Calu3 (cell line): ENCODE results near the gene VAC14. TPM values are rescaled to one million over a fixed set of nuclear protein-coding genes. Genes with fewer than 3 reads are reported as not detected.
A peak's percentile ranks its signal among the peaks of the same experiment; 100 is the strongest.
"Not testable (repeated sequence)": the region's sequence is repeated elsewhere in the genome, so short reads cannot be mapped to it uniquely, and the experiment has no call there.

Experiments used
- BruUV-seq: library from RNA; stranded (reverse); fragments of 400-500 nt; replicated peaks from 2 replicates; lab custom pipeline; 2021; lab: Mats Ljungman, UMichigan
- CTCF ChIA-PET: fragments of 300-600 bp; sonication (Branson Sonifier 250); formaldehyde crosslinking; loops from one replicate; lab custom pipeline; 2022; ENCODE audit warnings: antibody characterized with exemption; lab: Charles Lee
- DNase-seq: peaks from one replicate; pipeline ENCODE4 v3.0.0; 2022
- H3K27ac Mint-ChIP-seq: one replicate; pipeline ENCODE4 v1.8.0; 2022; ENCODE audit warnings: mixed read lengths; ENCODE audit not compliant: unreplicated experiment
- H3K27me3 Mint-ChIP-seq: one replicate; pipeline ENCODE4 v1.8.0; 2022; ENCODE audit warnings: mixed read lengths; ENCODE audit not compliant: unreplicated experiment
- H3K36me3 Mint-ChIP-seq: one replicate; pipeline ENCODE4 v1.8.0; 2022; ENCODE audit warnings: mild to moderate bottlenecking, moderate library complexity, mixed read lengths; ENCODE audit not compliant: insufficient read depth, unreplicated experiment
- H3K4me1 Mint-ChIP-seq: one replicate; pipeline ENCODE4 v1.8.0; 2022; ENCODE audit warnings: mild to moderate bottlenecking, low read depth, mixed read lengths; ENCODE audit not compliant: unreplicated experiment
- H3K4me3 Mint-ChIP-seq: one replicate; pipeline ENCODE4 v1.8.0; 2022; ENCODE audit warnings: mild to moderate bottlenecking, low read depth, moderate library complexity, mixed read lengths; ENCODE audit not compliant: unreplicated experiment
- H3K9me3 Mint-ChIP-seq: one replicate; pipeline ENCODE4 v1.8.0; 2022; ENCODE audit warnings: low read depth, mixed read lengths; ENCODE audit not compliant: unreplicated experiment
- CTCF ChIP-seq: fragments of 200-600 bp; IDR thresholded peaks from one replicate; pipeline ENCODE4 v1.8.0; 2022; ENCODE audit warnings: antibody characterized with exemption; ENCODE audit not compliant: unreplicated experiment
- intact Hi-C: fragments of 100-400 bp; cut with micrococcal nuclease; formaldehyde crosslinking; loops from one replicate; pipeline ENCODE4 v1.10.0; 2022; ENCODE audit not compliant: unreplicated experiment
- total RNA-seq: library from RNA; stranded (reverse); gene quantifications from 2 replicates; pipeline ENCODE4 v1.2.3, GENCODE V29; 2022

VAC14 gene
- total RNA-seq, 1 experiment from 2014 or later = 63.8 TPM

GRCh38 chr16:70644763-70645597 is 156.0 kb downstream of the VAC14 start:
- Mint-ChIP-seq H3K36me3 (no peaks in the 10 kb centered on the region), H3K27ac (no peak overlapping the region), H3K9me3 (no peaks in the 10 kb centered on the region), H3K27me3 (peaks cover 38% of the 10 kb centered on the region), H3K4me1 (no peaks in the 10 kb centered on the region), H3K4me3 (no peak overlapping the region)
- intact Hi-C loops = no loop called here
- BruUV-seq = no TSS peak
- CTCF ChIA-PET = no interaction called here
- DNase-seq = peak; percentile 25
- no peak for TF ChIP-seq CTCF

- H3K27me3 Mint-ChIP-seq = peaks cover 38% of the 10 kb centered on the region
- H3K4me3 Mint-ChIP-seq, DNase-seq, H3K27ac Mint-ChIP-seq, H3K36me3 Mint-ChIP-seq, H3K9me3 Mint-ChIP-seq, BruUV-seq, CTCF ChIA-PET, H3K4me1 Mint-ChIP-seq, intact Hi-C loops: not testable (repeated sequence)
Measured at GRCh38 chr16:70643264-70643663, 157.7 kb downstream of the VAC14 start.

GRCh38 chr16:70642633-70643032 is 158.3 kb downstream of the VAC14 start:
- H3K36me3 Mint-ChIP-seq = no peaks in the 10 kb centered on the region
- H3K4me3 Mint-ChIP-seq = no peak overlapping the region
- H3K9me3 Mint-ChIP-seq = no peaks in the 10 kb centered on the region
- no peaks in the 10 kb centered on the region for H3K4me1 Mint-ChIP-seq
- no peak overlapping the region for H3K27ac Mint-ChIP-seq
- CTCF ChIA-PET = interaction anchor here (0.7 kb wide), 1 partner anchor 78 kb away, joined by 4 read pairs; no protein-coding TSS in a partner anchor
- no peak for DNase-seq
- intact Hi-C loops = no loop called here
- no TSS peak for BruUV-seq
- TF ChIP-seq CTCF = no peak
- peaks cover 38% of the 10 kb centered on the region for H3K27me3 Mint-ChIP-seq

- H3K4me3 Mint-ChIP-seq = no peak overlapping the region
- intact Hi-C loops = no loop called here
- CTCF ChIA-PET = interaction anchor here (1.1 kb wide), 1 partner anchor 15 kb away, joined by 3 read pairs; no protein-coding TSS in a partner anchor
- no peaks in the 10 kb centered on the region for H3K9me3 Mint-ChIP-seq
- H3K27me3 Mint-ChIP-seq = peaks cover 25% of the 10 kb centered on the region
- TF ChIP-seq CTCF = no peak
- H3K36me3 Mint-ChIP-seq = no peaks in the 10 kb centered on the region
- no peaks in the 10 kb centered on the region for H3K4me1 Mint-ChIP-seq
- DNase-seq = no peak
- no peak overlapping the region for H3K27ac Mint-ChIP-seq
- no TSS peak for BruUV-seq
Measured at GRCh38 chr16:70638814-70639792, 161.9 kb downstream of the VAC14 start.

Other genes starting within 250 kb of the VAC14 start
- gene IL34, start 154.6 kb downstream of the VAC14 start, total RNA-seq = 0.35 and 0.39 TPM in 2 replicates
- 27.1 and 28.3 TPM in 2 replicates for gene MTSS2, start 115.1 kb downstream of the VAC14 start, total RNA-seq